ENCODE data around the gene KSR2. TPM values are rescaled to one million over a fixed set of nuclear protein-coding genes. Genes with fewer than 3 reads are reported as not detected.

KSR2 gene
- total RNA-seq, 1 donor from 2014 or later, result 0.10 TPM

DNA sequence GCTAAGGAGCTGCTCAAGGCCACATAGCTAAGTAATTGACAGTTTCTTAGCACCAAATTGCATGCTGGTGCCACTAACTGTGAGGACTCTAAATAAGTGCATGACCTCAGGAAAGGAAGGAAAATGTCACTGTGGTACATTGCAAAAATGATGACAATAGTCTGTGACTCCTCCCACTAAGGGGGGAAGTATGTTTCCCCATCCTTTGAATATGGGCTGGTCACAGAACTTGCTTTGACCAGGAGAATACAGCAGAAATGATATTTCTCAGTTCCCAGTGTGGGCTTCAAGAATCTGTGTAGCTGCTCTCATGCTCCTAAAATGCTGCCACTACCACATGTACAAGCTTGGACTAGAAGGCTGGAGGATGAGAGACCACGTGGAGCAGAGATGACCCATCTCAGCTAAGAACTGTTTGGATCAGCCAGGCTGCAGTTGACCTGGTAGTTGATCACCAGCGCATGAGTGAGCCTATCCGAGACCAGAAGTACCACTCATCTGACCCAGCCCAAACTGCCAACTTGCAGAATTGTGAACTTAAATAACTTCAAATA is 565.1 kb downstream of the KSR2 start:
- DNase-seq, result no peak

Other genes with a start within 250 kb of the KSR2 start
- gene RFC5, start 47.7 kb upstream of the KSR2 start, total RNA-seq, result 16.5 TPM
- gene WSB2, start 92.2 kb upstream of the KSR2 start, total RNA-seq, result 55.6 TPM
- gene VSIG10, start 135.0 kb upstream of the KSR2 start, total RNA-seq, result 16.5 TPM
- gene PEBP1, start 167.1 kb upstream of the KSR2 start, total RNA-seq, result 109 TPM